Psoas muscle (tissue), 8 donors: ENCODE measurements around the gene GPR183. TPM values are rescaled to one million over a fixed set of nuclear protein-coding genes. Genes with fewer than 3 reads are reported as not detected.

Experiments used
- ATAC-seq, 4 donors: fragments of 200-7000 bp; cut with Tn5 transposase; one replicate each; pipeline ENCODE4 v1.9.1; 2020; ENCODE audit warnings: moderate library complexity in 3 of 4, mild to moderate bottlenecking in 2 of 4
- DNase-seq, 2 donors: peaks; one replicate each; pipeline ENCODE4 v3.0.0-alpha.2; 2020
- H3K27ac ChIP-seq: fragments of 200-600 bp; one replicate; pipeline ENCODE4 v1.8.0; 2022
- H3K27me3 ChIP-seq, 3 donors: fragments of 200-600 bp in 1 of 3; one replicate each; pipeline versions ENCODE4 v1.6.1 to v1.8.0; 2013 to 2022; ENCODE audit warnings: low read length in 2 of 3, mild to moderate bottlenecking in 2 of 3, moderate library complexity in 1 of 3; ENCODE audit not compliant: insufficient read depth in 3 of 3
- H3K36me3 ChIP-seq, 2 donors: fragments of 200-600 bp in 1 of 2; one replicate each; pipeline versions ENCODE4 v1.6.1 to v1.8.0; 2013 to 2022; ENCODE audit warnings: low read depth in 1 of 2, mild to moderate bottlenecking in 1 of 2, moderate library complexity in 1 of 2; ENCODE audit not compliant: insufficient read depth in 1 of 2
- H3K4me1 ChIP-seq: fragments of 200-600 bp; one replicate; pipeline ENCODE4 v1.8.0; 2022
- H3K4me3 ChIP-seq: fragments of 200-600 bp; one replicate; pipeline ENCODE4 v1.8.0; 2022; ENCODE audit warnings: mild to moderate bottlenecking
- H3K9me3 ChIP-seq: fragments of 200-600 bp; one replicate; pipeline ENCODE4 v1.8.0; 2022
- WGBS, 3 donors: extraction: QIAGEN DNeasy Blood & Tissue Kit; methylation state at CpG; one replicate each; pipeline versions ENCODE4 v1.1.6 to v1.1.7; 2013; 5-methylcytosine and 5-hydroxymethylcytosine counted together
- intact Hi-C, 2 donors: fragments of 100-400 bp; cut with DNase I; formaldehyde crosslinking; loops; one replicate each; pipeline versions ENCODE4 v1.11.0 to v1.14.2; 2022
- polyA plus RNA-seq, 3 donors: library from polyadenylated mRNA; stranded (reverse); fragments of 200-250 nt; gene quantifications; one replicate each; pipeline ENCODE4 v1.2.3, GENCODE V29; 2013
- total RNA-seq, 4 donors: library from RNA; stranded (reverse); fragmentation: NEBNext Ultra II Directional in 2 of 4; extraction: Animal tissue kit (Norgen Biotek cat#: 25700) in 2 of 4; gene quantifications; one replicate each; pipeline versions ENCODE4 v1.2.1 to v1.2.4, GENCODE V29; 2021 to 2023
- TF ChIP-seq, protein P1 (sequence below): fragments of 200-600 bp; IDR thresholded peaks from one replicate; pipeline ENCODE4 v1.8.0; 2022; ENCODE audit warnings: antibody characterized with exemption
- donor health status: healthy with polysubstance abuse.
- donor health status: DM: no; HTN: no; CAD: no; lungs with moderate emphysema.
- donor health status: Bipolar disorder and iron deficiency.
- donor health status: healthy.
- donor health status: DM: yes; HTN: yes; CAD: no.
- donor health status: DM: no; HTN: no; CAD: no.
- donor health status: DM: no; HTN: no; CAD: no.
- donor health status: DM: yes; HTN: yes; CAD: no.

GPR183 gene
- total and polyA plus RNA-seq, 7 donors, result 0.67 to 1.4 (median 0.80) TPM

- ATAC-seq (peak in 2 of 4 donors; percentile 35 to 57), DNase-seq (no peak)
- TF ChIP-seq, protein P1, sequence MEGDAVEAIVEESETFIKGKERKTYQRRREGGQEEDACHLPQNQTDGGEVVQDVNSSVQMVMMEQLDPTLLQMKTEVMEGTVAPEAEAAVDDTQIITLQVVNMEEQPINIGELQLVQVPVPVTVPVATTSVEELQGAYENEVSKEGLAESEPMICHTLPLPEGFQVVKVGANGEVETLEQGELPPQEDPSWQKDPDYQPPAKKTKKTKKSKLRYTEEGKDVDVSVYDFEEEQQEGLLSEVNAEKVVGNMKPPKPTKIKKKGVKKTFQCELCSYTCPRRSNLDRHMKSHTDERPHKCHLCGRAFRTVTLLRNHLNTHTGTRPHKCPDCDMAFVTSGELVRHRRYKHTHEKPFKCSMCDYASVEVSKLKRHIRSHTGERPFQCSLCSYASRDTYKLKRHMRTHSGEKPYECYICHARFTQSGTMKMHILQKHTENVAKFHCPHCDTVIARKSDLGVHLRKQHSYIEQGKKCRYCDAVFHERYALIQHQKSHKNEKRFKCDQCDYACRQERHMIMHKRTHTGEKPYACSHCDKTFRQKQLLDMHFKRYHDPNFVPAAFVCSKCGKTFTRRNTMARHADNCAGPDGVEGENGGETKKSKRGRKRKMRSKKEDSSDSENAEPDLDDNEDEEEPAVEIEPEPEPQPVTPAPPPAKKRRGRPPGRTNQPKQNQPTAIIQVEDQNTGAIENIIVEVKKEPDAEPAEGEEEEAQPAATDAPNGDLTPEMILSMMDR, result no peak
- Histone ChIP-seq H3K4me1 (no peaks in the 10 kb centered on the region), H3K9me3 (no peaks in the 10 kb centered on the region), H3K27ac (no peak overlapping the region), H3K36me3 (peaks cover 0 to 79% of the 10 kb centered on the region in 2 donors), H3K4me3 (no peak overlapping the region), H3K27me3 (no peaks in the 10 kb centered on the region)
- intact Hi-C loops, result no loop called here
- WGBS, 3 donors, result 35 to 63% (median 36%) methylated on average over 8 of the region's 8 CpGs
Observed at GRCh38 chr13:99354371-99354951, 47.3 kb upstream of the GPR183 start.

- Histone ChIP-seq H3K27ac (no peak overlapping the region), H3K9me3 (no peaks in the 10 kb centered on the region), H3K4me3 (no peak overlapping the region), H3K4me1 (no peaks in the 10 kb centered on the region), H3K27me3 (no peaks in the 10 kb centered on the region), H3K36me3 (peaks cover 0 to 77% of the 10 kb centered on the region in 2 donors)
- intact Hi-C loops, result no loop called here
- ATAC-seq (no peak), DNase-seq (no peak)
- 79 to 87% (median 81%) methylated on average over 8 of the region's 8 CpGs for WGBS, 3 donors
- TF ChIP-seq, protein P1, result no peak
Observed at GRCh38 chr13:99353836-99354235, 46.6 kb upstream of the GPR183 start.

- WGBS, 3 donors, result 74 to 98% (median 97%) methylated on average over 2 of the region's 2 CpGs
- Histone ChIP-seq H3K36me3 (peaks cover 0 to 77% of the 10 kb centered on the region in 2 donors), H3K4me1 (no peaks in the 10 kb centered on the region)
Observed at GRCh38 chr13:99353246-99353600, 46.0 kb upstream of the GPR183 start.

DNA sequence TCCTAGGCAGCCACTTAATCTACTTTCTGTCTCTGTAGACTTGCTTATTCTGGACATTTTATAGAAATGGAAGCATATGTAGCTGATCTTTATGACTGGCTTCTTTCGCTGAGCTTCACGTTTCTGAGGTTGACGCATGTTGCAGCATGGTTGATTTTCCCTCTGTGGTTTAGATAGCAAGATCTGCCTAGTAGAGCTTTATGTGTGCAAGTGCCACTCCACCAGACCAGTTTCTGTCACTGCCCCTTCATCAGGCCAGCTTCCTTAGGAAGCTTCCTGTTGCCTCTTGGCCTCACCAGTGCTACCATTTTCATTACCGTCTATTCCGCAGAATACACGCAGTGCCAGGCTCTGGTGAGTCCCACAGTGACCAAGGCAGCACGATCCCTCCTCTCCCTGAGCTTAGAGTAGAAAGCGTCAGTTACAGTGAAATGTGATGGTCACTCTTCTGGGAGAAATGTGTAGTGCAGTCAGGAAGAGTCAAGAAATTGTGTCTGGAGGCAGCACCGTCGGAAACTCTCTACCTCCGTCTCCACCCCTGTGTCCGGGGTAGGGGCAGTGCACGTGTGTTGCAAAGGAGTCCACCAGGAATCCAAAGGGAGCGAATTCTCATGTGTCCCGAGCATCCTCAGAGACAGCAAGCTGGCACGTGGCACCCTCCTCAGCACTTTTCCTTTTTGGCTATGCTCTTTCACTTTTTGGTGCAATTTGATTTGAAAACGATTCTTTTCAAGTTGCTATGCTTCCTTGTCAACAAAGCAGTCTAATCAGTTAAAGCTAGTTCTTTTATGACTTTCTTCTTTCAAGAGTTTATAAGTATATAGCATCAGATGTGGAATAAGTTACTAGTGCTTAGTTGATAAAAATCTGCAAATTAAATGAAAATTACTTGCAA lies 45.4 kb upstream of the GPR183 start:
- WGBS, 3 donors, result 90 to 94% (median 94%) methylated on average over 17 of the region's 17 CpGs
- no peak for ATAC-seq
- intact Hi-C loops, result no loop called here
- Histone ChIP-seq H3K9me3 (no peaks in the 10 kb centered on the region), H3K36me3 (peaks cover 0 to 77% of the 10 kb centered on the region in 2 donors), H3K27ac (no peak overlapping the region), H3K27me3 (no peaks in the 10 kb centered on the region), H3K4me1 (no peaks in the 10 kb centered on the region), H3K4me3 (no peak overlapping the region)
- DNase-seq, result no peak
- TF ChIP-seq, protein P1, result no peak

More at GRCh38 chr13:99353246-99353600, 46.0 kb upstream of the GPR183 start:
- H3K27ac ChIP-seq, result no peak overlapping the region
- H3K4me3 ChIP-seq, result no peak overlapping the region
- no peaks in the 10 kb centered on the region for H3K27me3 ChIP-seq
- ATAC-seq (no peak), DNase-seq (no peak)
- no peaks in the 10 kb centered on the region for H3K9me3 ChIP-seq
- TF ChIP-seq, protein P1, result no peak
- intact Hi-C loops, result no loop called here
